IMR-90 (cell line): ENCODE results near the gene ZSCAN5C. TPM values are rescaled to one million over a fixed set of nuclear protein-coding genes. Genes with fewer than 3 reads are reported as not detected.

Experiments
- ATAC-seq: fragments of 200-7000 bp; cut with Tn5 transposase; 2 replicates; pipeline ENCODE4 v1.9.1; 2020; ENCODE audit warnings: low read depth, mild to moderate bottlenecking, moderate library complexity
- BruUV-seq: library from RNA; stranded (reverse); fragments of 400-500 nt; replicated peaks from 2 replicates; lab custom pipeline; 2021; lab: Mats Ljungman, UMichigan
- CTCF ChIA-PET: fragments of 300-600 bp; formaldehyde crosslinking; extraction: SDS; loops from one replicate; lab custom pipeline; 2021; ENCODE audit warnings: antibody characterized with exemption; lab: Yijun Ruan, JAX
- POLR2A ChIA-PET: fragments of 300-600 bp; sonication (Branson Sonifier 250); formaldehyde crosslinking; loops from one replicate; lab custom pipeline; 2022; ENCODE audit warnings: antibody characterized with exemption; ENCODE audit not compliant: unreplicated experiment; lab: Charles Lee
- DNase-seq: peaks from one replicate; pipeline ENCODE4 v3.0.0; 2013
- H2AFZ ChIP-seq: replicated peaks from 2 replicates; pipeline ENCODE3; 2013; ENCODE audit warnings: low read length, mild to moderate bottlenecking; ENCODE audit not compliant: poor library complexity
- H2AK5ac ChIP-seq: 2 replicates; pipeline ENCODE4 v1.6.1; 2013; ENCODE audit warnings: low read depth, low read length, inconsistent platforms
- H2AK9ac ChIP-seq: replicated peaks from 2 replicates; pipeline ENCODE3; 2013; ENCODE audit warnings: mild to moderate bottlenecking, low read depth, low read length, moderate library complexity; ENCODE audit not compliant: poor library complexity
- H2BK120ac ChIP-seq: 2 replicates; pipeline ENCODE4 v1.6.1; 2013; ENCODE audit warnings: low read depth, low read length, inconsistent platforms
- H2BK15ac ChIP-seq: 3 replicates; pipeline ENCODE4 v1.6.1; 2013; ENCODE audit warnings: low read depth, low read length, inconsistent platforms
- H2BK20ac ChIP-seq: 2 replicates; pipeline ENCODE4 v1.6.1; 2013; ENCODE audit warnings: low read depth, mild to moderate bottlenecking, inconsistent platforms, low read length, moderate library complexity
- H2BK5ac ChIP-seq: 2 replicates; pipeline ENCODE4 v1.6.1; 2013; ENCODE audit warnings: mild to moderate bottlenecking, low read depth, low read length, inconsistent platforms; ENCODE audit not compliant: poor library complexity, severe bottlenecking
- H3K14ac ChIP-seq: replicated peaks from 2 replicates; pipeline ENCODE4 v1.6.1; 2013; ENCODE audit warnings: low read depth, low read length, inconsistent platforms
- H3K18ac ChIP-seq: 2 replicates; pipeline ENCODE4 v1.6.1; 2013; ENCODE audit warnings: low read depth, low read length, control low read depth
- H3K23ac ChIP-seq: 2 replicates; pipeline ENCODE4 v1.6.1; 2013; ENCODE audit warnings: low read depth, low read length, inconsistent platforms
- H3K27ac ChIP-seq: 2 replicates; pipeline ENCODE4 v1.5.1; 2013; ENCODE audit warnings: mild to moderate bottlenecking, control low read depth, low read length; ENCODE audit not compliant: insufficient read depth
- H3K27me3 ChIP-seq: 2 replicates; pipeline ENCODE4 v1.6.1; 2013; ENCODE audit warnings: low read length; ENCODE audit not compliant: control insufficient read depth, insufficient read depth
- H3K36me3 ChIP-seq: 2 replicates; pipeline ENCODE4 v1.6.1; 2013; ENCODE audit warnings: low read length, mixed read lengths; ENCODE audit not compliant: control insufficient read depth, insufficient read depth
- H3K4ac ChIP-seq: 2 replicates; pipeline ENCODE4 v1.6.1; 2013; ENCODE audit warnings: low read depth, low read length, inconsistent platforms
- H3K4me1 ChIP-seq: 2 replicates; pipeline ENCODE4 v1.6.1; 2013; ENCODE audit warnings: low read length, mixed read lengths; ENCODE audit not compliant: control insufficient read depth, insufficient read depth
- H3K4me2 ChIP-seq: 2 replicates; pipeline ENCODE4 v1.6.1; 2013; ENCODE audit warnings: low read depth, mild to moderate bottlenecking, control low read depth, low read length, moderate library complexity
- H3K4me3 ChIP-seq: 2 replicates; pipeline ENCODE4 v1.5.1; 2013; ENCODE audit warnings: low read depth, mild to moderate bottlenecking, control low read depth, low read length, moderate library complexity; ENCODE audit not compliant: insufficient read depth
- H3K56ac ChIP-seq: 2 replicates; pipeline ENCODE4 v1.6.1; 2013; ENCODE audit warnings: low read length, inconsistent platforms; ENCODE audit not compliant: insufficient read depth; ENCODE audit errors: extremely low read depth
- H3K79me1 ChIP-seq, 2 experiments: 2 replicates each; pipeline ENCODE4 v1.6.1; 2013; ENCODE audit warnings: low read length in 2 of 2, inconsistent platforms in 1 of 2, low read depth in 1 of 2
- H3K9ac ChIP-seq: 2 replicates; pipeline ENCODE4 v1.6.1; 2013; ENCODE audit warnings: low read depth, low read length, control low read depth
- H3K9me1 ChIP-seq: 2 replicates; pipeline ENCODE4 v1.6.1; 2013; ENCODE audit warnings: low read length, inconsistent platforms; ENCODE audit not compliant: insufficient read depth
- H3K9me3 ChIP-seq: 2 replicates; pipeline ENCODE4 v1.6.1; 2013; ENCODE audit warnings: low read length; ENCODE audit not compliant: control insufficient read depth, insufficient read depth
- H4K20me1 ChIP-seq: 2 replicates; pipeline ENCODE4 v1.6.1; 2013; ENCODE audit warnings: low read length, inconsistent platforms; ENCODE audit not compliant: insufficient read depth
- H4K5ac ChIP-seq: 2 replicates; pipeline ENCODE4 v1.6.1; 2013; ENCODE audit warnings: mild to moderate bottlenecking, low read depth, low read length, control low read depth
- H4K8ac ChIP-seq, 2 experiments: 2 replicates each; pipeline ENCODE4 v1.6.1; 2013; ENCODE audit warnings: low read depth in 2 of 2, low read length in 2 of 2, control low read depth in 1 of 2, inconsistent platforms in 1 of 2
- H4K91ac ChIP-seq: 2 replicates; pipeline ENCODE4 v1.6.1; 2013; ENCODE audit warnings: low read depth, low read length, inconsistent platforms; ENCODE audit not compliant: insufficient read depth
- FOS ChIP-seq: fragments of 150-350 bp; IDR thresholded peaks from 2 replicates; pipeline ENCODE4 v1.6.1; 2016; ENCODE audit warnings: low read depth, low read length
- POLR2A ChIP-seq: IDR thresholded peaks from 2 replicates; pipeline ENCODE4 v1.6.1; 2012; ENCODE audit warnings: mild to moderate bottlenecking, low read depth, low read length
- SMC3 ChIP-seq: fragments of 150-350 bp; IDR thresholded peaks from 2 replicates; pipeline ENCODE4 v1.6.1; 2016; ENCODE audit warnings: low read depth, mild to moderate bottlenecking, antibody characterized with exemption, low read length, moderate library complexity
- WGBS, 2 experiments: methylation state at CpG; one replicate each; pipeline versions ENCODE4 v1.1.5 to v1.1.7; 2013; ENCODE audit warnings: missing lambda C conversion rate in 2 of 2; ENCODE audit not compliant: insufficient read length in 1 of 2; ENCODE audit errors: extremely low coverage in 2 of 2; 5-methylcytosine and 5-hydroxymethylcytosine counted together
- dilution Hi-C: fragments of 300-500 bp; cut with HindIII; formaldehyde crosslinking; loops from one replicate; pipeline ENCODE4 v1.14.3; 2018; ENCODE audit warnings: low sequenced_read_pairs; ENCODE audit not compliant: unreplicated experiment
- in situ Hi-C: fragments of 300-500 bp; cut with MboI; formaldehyde crosslinking; loops from 3 replicates; pipeline ENCODE4 v1.14.3; 2019; ENCODE audit warnings: low sequenced_read_pairs, inconsistent platforms, mixed read lengths
- intact Hi-C: fragments of 100-400 bp; cut with micrococcal nuclease; formaldehyde crosslinking; loops from 2 replicates; pipeline ENCODE4 v1.10.0; 2022
- polyA plus RNA-seq, 3 experiments: library from polyadenylated mRNA; depleted of rRNA; stranded (reverse); fragments of >200 nt; gene quantifications; 2 replicates each; pipeline ENCODE4 v1.2.3, GENCODE V29; 2012; ENCODE audit warnings: low replicate concordance in 1 of 3
- total RNA-seq: library from RNA; depleted of rRNA; stranded (reverse); fragments of >200 nt; gene quantifications from 2 replicates; pipeline ENCODE4 v1.2.3, GENCODE V29; 2012

Gene ZSCAN5C
- total and polyA plus RNA-seq, 2 of the 4 experiments (the other 2 are of a cell fraction): not detected

DNA sequence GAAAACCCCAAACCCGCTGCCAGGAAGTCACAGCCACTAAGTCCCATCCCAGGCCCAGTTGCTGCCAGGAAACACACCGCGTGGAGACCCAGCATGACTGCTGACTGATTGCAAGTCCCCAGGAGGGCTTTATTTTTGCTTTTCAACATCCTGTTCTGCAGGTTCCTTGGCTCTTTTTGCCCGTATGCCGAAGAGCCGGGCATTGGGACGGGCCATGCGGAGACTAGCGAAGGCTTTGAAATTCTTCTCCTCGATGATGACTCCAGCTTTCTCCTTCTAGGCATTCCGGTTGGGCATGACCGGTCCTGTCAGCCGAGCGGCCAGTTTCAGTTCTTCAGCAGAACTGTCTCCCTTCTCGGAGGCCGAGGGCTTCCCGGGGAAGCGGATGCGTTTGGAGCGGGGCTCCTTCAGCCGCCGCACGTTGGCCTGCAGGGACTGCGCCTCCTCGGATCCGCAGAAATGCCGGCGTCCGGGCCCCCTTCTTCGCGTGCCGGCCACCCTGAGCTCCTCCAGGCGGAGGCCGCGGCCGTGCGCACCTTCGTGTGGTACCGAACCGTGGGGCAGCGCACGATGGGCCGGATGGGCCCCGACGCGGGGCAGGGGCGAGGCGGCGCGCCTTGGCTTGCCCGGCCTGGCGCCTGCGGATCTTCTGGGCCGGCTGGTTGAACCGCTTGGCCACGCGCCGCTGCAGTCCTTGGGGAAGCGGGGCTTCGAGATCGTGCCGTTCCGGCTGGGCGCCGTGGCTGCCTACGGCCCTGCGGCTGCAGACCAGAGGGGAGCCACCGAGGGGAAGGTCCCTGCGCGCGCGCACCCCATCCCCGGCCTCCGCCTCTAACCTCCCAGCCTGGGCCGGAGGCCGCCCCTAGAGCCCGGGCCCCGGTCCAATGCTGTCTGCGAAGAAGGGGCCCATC is 15.2 kb downstream of the ZSCAN5C start:
- intact Hi-C loops: no loop called here
- no peak overlapping the region; the same call in 1 of the 2 replicates for H3K4me3 ChIP-seq
- no peaks in the 10 kb centered on the region for H3K36me3 ChIP-seq
- ChIA-PET CTCF (interaction anchor here (0.7 kb wide), 1 partner anchor 1547 kb away, joined by 3 read pairs; no protein-coding TSS in a partner anchor), POLR2A (no interaction called here)
- peak; percentile 66 for ATAC-seq
- no peak overlapping the region for H3K27ac ChIP-seq
- H3K4ac ChIP-seq: no peak overlapping the region
- H3K4me2 ChIP-seq: no peak overlapping the region; the same call in 1 of the 2 replicates
- H3K56ac ChIP-seq: no peak overlapping the region
- peak; percentile 4 for DNase-seq
- no peak overlapping the region for H4K8ac ChIP-seq
- H3K4me1 ChIP-seq: no peaks in the 10 kb centered on the region
- no peak overlapping the region for H4K91ac ChIP-seq
- TF ChIP-seq SMC3 (no peak), FOS (no peak), POLR2A (no peak)
- in situ Hi-C loops: no loop called here
- H2BK5ac ChIP-seq: no peak overlapping the region
- H3K79me1 ChIP-seq: no peaks in the 10 kb centered on the region
- BruUV-seq: no TSS peak
- no peak overlapping the region for H2BK120ac ChIP-seq
- no peaks in the 10 kb centered on the region for H3K9me1 ChIP-seq
- H2AK5ac ChIP-seq: no peak overlapping the region
- no peak overlapping the region for H3K18ac ChIP-seq
- WGBS, 2 experiments: 14% methylated on average over 63 of the region's 79 CpGs; no CpG with 5 or more reads in 1 of the 2 experiments
- no peak overlapping the region for H3K9ac ChIP-seq
- H3K23ac ChIP-seq: no peak overlapping the region
- H3K14ac ChIP-seq: no peak overlapping the region
- H4K5ac ChIP-seq: no peak overlapping the region
- H3K27me3 ChIP-seq: no peaks in the 10 kb centered on the region
- no peak overlapping the region for H2BK15ac ChIP-seq
- H2AK9ac ChIP-seq: no peak overlapping the region
- no peaks in the 10 kb centered on the region for H4K20me1 ChIP-seq
- H2BK20ac ChIP-seq: no peak overlapping the region
- dilution Hi-C loops: no loop called here
- H2AFZ ChIP-seq: peak overlapping the region; percentile 75
- peaks cover 5% of the 10 kb centered on the region; the same call in 1 of the 2 replicates for H3K9me3 ChIP-seq
